NCI-H345 treated with DMSO at 0.1 percent for 48 hours (cell line): ENCODE measurements around the gene ACOX2.
A peak's percentile ranks its signal among the peaks of the same experiment; 100 is the strongest.

Experiments
- DNase-seq: peaks from one replicate; lab custom pipeline; 2025; ENCODE audit not compliant: unreplicated experiment; lab: John Stamatoyannopoulos, UW

Gene ACOX2

GRCh38 chr3:58474967-58475578, 61.9 kb downstream of the ACOX2 start:
- no peak for DNase-seq

GRCh38 chr3:58474348-58474911, 62.6 kb downstream of the ACOX2 start:
- DNase-seq, result no peak

- no peak for DNase-seq
Measured at GRCh38 chr3:58473275-58473674, 63.7 kb downstream of the ACOX2 start.

GRCh38 chr3:58471025-58471887, 65.7 kb downstream of the ACOX2 start:
- DNase-seq, result peak; percentile 79

GRCh38 chr3:58470363-58471024, 66.5 kb downstream of the ACOX2 start:
- no peak for DNase-seq

- DNase-seq, result no peak
Measured at GRCh38 chr3:58469096-58469495, 67.9 kb downstream of the ACOX2 start.

- no peak for DNase-seq
Measured at GRCh38 chr3:58466899-58467563, 70.0 kb downstream of the ACOX2 start.

GRCh38 chr3:58464866-58465265, 72.1 kb downstream of the ACOX2 start:
- DNase-seq, result no peak

GRCh38 chr3:58463942-58464271, 73.1 kb downstream of the ACOX2 start:
- no peak for DNase-seq

GRCh38 chr3:58463181-58463941, 73.6 kb downstream of the ACOX2 start:
- peak; percentile 37 for DNase-seq

- no peak for DNase-seq
Measured at GRCh38 chr3:58462829-58463180, 74.2 kb downstream of the ACOX2 start.

- DNase-seq, result no peak
Measured at GRCh38 chr3:58459160-58459559, 77.8 kb downstream of the ACOX2 start.
